ENCODE results near the gene ZNF83.
"Not testable (repeated sequence)": the region's sequence is repeated elsewhere in the genome, so short reads cannot be mapped to it uniquely, and the experiment has no call there.

ZNF83 gene

GRCh38 chr19:52638601-52639000, 446 bp upstream of the ZNF83 start:
- DNase-seq = no peak

- no peak for DNase-seq
These were observed 2.2 kb downstream of the ZNF83 start for GRCh38 chr19:52635786-52636570.

GRCh38 chr19:52627441-52627840, 10.7 kb downstream of the ZNF83 start:
- DNase-seq = not testable (repeated sequence)

- no peak for DNase-seq
These were observed 11.2 kb downstream of the ZNF83 start for GRCh38 chr19:52626915-52627314.

- no peak for DNase-seq
These were observed 15.9 kb downstream of the ZNF83 start for GRCh38 chr19:52622261-52622660.

- no peak for DNase-seq
These were observed 16.8 kb downstream of the ZNF83 start for GRCh38 chr19:52621376-52621775.

GRCh38 chr19:52613299-52613906, 24.8 kb downstream of the ZNF83 start:
- DNase-seq = no peak

GRCh38 chr19:52603558-52604207, 34.5 kb downstream of the ZNF83 start:
- DNase-seq = no peak

- DNase-seq = no peak
These were observed 35.2 kb downstream of the ZNF83 start for GRCh38 chr19:52602941-52603340.

- not testable (repeated sequence) for DNase-seq
These were observed 36.2 kb downstream of the ZNF83 start for GRCh38 chr19:52601974-52602366.

GRCh38 chr19:52601025-52601973, 36.9 kb downstream of the ZNF83 start:
- peak; percentile 87 for DNase-seq

GRCh38 chr19:52600639-52601024, 37.5 kb downstream of the ZNF83 start:
- peak; percentile 0 for DNase-seq

GRCh38 chr19:52599241-52599640, 38.9 kb downstream of the ZNF83 start:
- DNase-seq = no peak

GRCh38 chr19:52593441-52593840, 44.7 kb downstream of the ZNF83 start:
- DNase-seq = not testable (repeated sequence)

GRCh38 chr19:52592301-52592700, 45.9 kb downstream of the ZNF83 start:
- no peak for DNase-seq

GRCh38 chr19:52590728-52591127, 47.4 kb downstream of the ZNF83 start:
- DNase-seq = no peak

- DNase-seq = no peak
These were observed 52.6 kb downstream of the ZNF83 start for GRCh38 chr19:52585604-52586003.

GRCh38 chr19:52584736-52585440, 53.3 kb downstream of the ZNF83 start:
- no peak for DNase-seq

- DNase-seq = peak; percentile 93
These were observed 67.9 kb downstream of the ZNF83 start, which contains the start of gene ZNF701 for GRCh38 chr19:52570000-52570861. ZNF701 (plus strand) TSS chr19:52570287; CDS start chr19:52574148, 3,861 bp downstream.

GRCh38 chr19:52569638-52569999, 68.5 kb downstream of the ZNF83 start:
- not testable (repeated sequence) for DNase-seq

- no peak for DNase-seq
These were observed 70.2 kb downstream of the ZNF83 start for GRCh38 chr19:52567921-52568320.
